ENCODE results near the gene TRANK1. TPM values are rescaled to one million over a fixed set of nuclear protein-coding genes. Genes with fewer than 3 reads are reported as not detected.

Gene TRANK1
- total RNA-seq, 1 experiment from 2014 or later: 1.1 TPM

GRCh38 chr3:36981006-36981405 is 36.2 kb upstream of the TRANK1 start:
- ATAC-seq (no peak), DNase-seq (ENCODE audit: low read depth, low spot score) (no peak)
- BruUV-seq (replicated peaks): no TSS peak
- ChIA-PET RAD21 (ENCODE audit: low non-redundant PET in 1 of 2, low total read pairs in 2 of 2, uncharacterized antibody in 2 of 2, unreplicated experiment in 2 of 2) (no interaction called here), CTCF (no interaction called here), POLR2A (no interaction called here)
- Histone ChIP-seq H3K9ac (ENCODE audit: low read length) (no peak overlapping the region), H3K79me2 (ENCODE audit: insufficient read depth, low read length) (no peaks in the 10 kb centered on the region), H3K27ac (ENCODE audit: low read depth, low read length) (no peak overlapping the region), H3K4me1 (ENCODE audit: control insufficient read depth in 1 of 2, insufficient read depth in 2 of 2, low read length in 2 of 2) (no peaks in the 10 kb centered on the region), H3K9me2 (ENCODE audit: insufficient read depth) (no peaks in the 10 kb centered on the region), H3K4me3 (replicated peaks in 1 of 2; ENCODE audit: low read depth in 1 of 2, low read length in 2 of 2) (no peak overlapping the region), H3K4me2 (ENCODE audit: low read length) (no peak overlapping the region), H3K9me3 (ENCODE audit: control insufficient read depth in 1 of 2, insufficient read depth in 1 of 2, low read depth in 1 of 2, low read length in 2 of 2) (no peaks in the 10 kb centered on the region), H3K36me3 (ENCODE audit: control insufficient read depth in 1 of 2, insufficient read depth in 2 of 2, low read length in 2 of 2) (peaks cover 0 to 2% of the 10 kb centered on the region in 2 experiments; a peak in 1 of 4 replicates), H4K20me1 (ENCODE audit: insufficient read depth) (no peaks in the 10 kb centered on the region), H2AFZ (ENCODE audit: low read depth, low read length, poor library complexity, severe bottlenecking) (no peak overlapping the region), H3K27me3 (ENCODE audit: insufficient read depth, low read length) (no peaks in the 10 kb centered on the region)
- no peak for TF ChIP-seq REST (IDR thresholded peaks at IDR 0.05; ENCODE audit: low read depth)
- no peak for TF ChIP-seq POLR2A (IDR thresholded peaks at IDR 0.05; ENCODE audit: borderline replicate concordance, extremely low read depth, insufficient read depth, insufficient read length)
- no peak for TF ChIP-seq ATF3 (IDR thresholded peaks at IDR 0.05)
- TF ChIP-seq EZH2 (IDR thresholded peaks at IDR 0.05): no peak
- no peak for TF ChIP-seq SP1 (IDR thresholded peaks at IDR 0.05; ENCODE audit: low read depth)
- no peak for TF ChIP-seq SRF (IDR thresholded peaks at IDR 0.05; ENCODE audit: low read depth)
- TF ChIP-seq TCF7L2 (IDR thresholded peaks at IDR 0.05; ENCODE audit: borderline replicate concordance, extremely low read depth, insufficient read depth, insufficient read length): no peak
- TF ChIP-seq CEBPB (IDR thresholded peaks at IDR 0.05; ENCODE audit: low read depth): no peak
- no peak for TF ChIP-seq EZH2phosphoT487 (IDR thresholded peaks at IDR 0.05; ENCODE audit: borderline replicate concordance)
- no peak for TF ChIP-seq MAX (IDR thresholded peaks at IDR 0.05)
- TF ChIP-seq RAD21 (IDR thresholded peaks at IDR 0.05; ENCODE audit: low read depth): no peak
- no peak for TF ChIP-seq SIN3A (IDR thresholded peaks at IDR 0.05; ENCODE audit: low read depth)
- TF ChIP-seq ZNF274 (IDR thresholded peaks at IDR 0.05; ENCODE audit: low read depth, low read length): no peak
- TF ChIP-seq JUND (IDR thresholded peaks at IDR 0.05): no peak
- no peak for TF ChIP-seq FOSL1 (IDR thresholded peaks at IDR 0.05; ENCODE audit: low read depth)
- no peak for TF ChIP-seq CBX3 (IDR thresholded peaks at IDR 0.05; ENCODE audit: low read depth)
- TF ChIP-seq ZFX (IDR thresholded peaks at IDR 0.05): no peak
- TF ChIP-seq ELF1 (IDR thresholded peaks at IDR 0.05; ENCODE audit: borderline replicate concordance, low read depth): no peak
- TF ChIP-seq ZBTB33 (IDR thresholded peaks at IDR 0.05; ENCODE audit: extremely low read depth, insufficient replicate concordance, low read length): no peak
- no peak for TF ChIP-seq POLR2AphosphoS5 (IDR thresholded peaks at IDR 0.05; ENCODE audit: low read depth, low read length)
- intact Hi-C loops (cut with micrococcal nuclease): no loop called here
